MM.1S (cell line): ENCODE results near the gene PTK7.

Experiments used
- DNase-seq: peaks from one replicate; pipeline ENCODE4 v3.0.0-alpha.2; 2015
- H2AFZ ChIP-seq: fragments of 300-600 bp; sonication (generic); 2 replicates; pipeline ENCODE4 v1.6.0; 2016; ENCODE audit warnings: antibody characterized with exemption, low read length
- H3F3A ChIP-seq: fragments of 300-600 bp; sonication (generic); 2 replicates; pipeline ENCODE4 v1.6.1; 2016; ENCODE audit warnings: mild to moderate bottlenecking, antibody characterized with exemption, low read length, moderate library complexity, mixed read lengths; ENCODE audit not compliant: insufficient read depth
- H3K27ac ChIP-seq: fragments of 300-600 bp; sonication (generic); 2 replicates; pipeline ENCODE4 v1.5.1; 2016; ENCODE audit warnings: mild to moderate bottlenecking, low read length
- H3K27me3 ChIP-seq: fragments of 300-600 bp; sonication (generic); replicated peaks from 2 replicates; pipeline ENCODE4 v1.6.0; 2016; ENCODE audit warnings: low read length; ENCODE audit not compliant: insufficient read depth
- H3K36me3 ChIP-seq: fragments of 300-600 bp; sonication (generic); replicated peaks from 2 replicates; pipeline ENCODE4 v1.6.1; 2016; ENCODE audit warnings: mild to moderate bottlenecking, low read length, mixed read lengths; ENCODE audit not compliant: insufficient read depth
- H3K4me1 ChIP-seq: fragments of 300-600 bp; sonication (generic); 2 replicates; pipeline ENCODE4 v1.6.1; 2016; ENCODE audit warnings: low read length, mixed read lengths
- H3K4me2 ChIP-seq: fragments of 300-600 bp; sonication (generic); 2 replicates; pipeline ENCODE4 v1.6.0; 2016; ENCODE audit warnings: low read depth, low read length
- H3K4me3 ChIP-seq: fragments of 300-600 bp; sonication (generic); 2 replicates; pipeline ENCODE4 v1.5.1; 2016; ENCODE audit warnings: low read length, mixed read lengths
- H3K79me2 ChIP-seq: fragments of 300-600 bp; sonication (generic); 2 replicates; pipeline ENCODE4 v1.6.1; 2016; ENCODE audit warnings: mixed run types, low read length, mixed read lengths
- H3K9ac ChIP-seq: fragments of 300-600 bp; sonication (generic); 2 replicates; pipeline ENCODE4 v1.6.1; 2016; ENCODE audit warnings: low read length, mixed read lengths
- H3K9me2 ChIP-seq: fragments of 300-600 bp; sonication (generic); replicated peaks from 2 replicates; pipeline ENCODE4 v1.6.1; 2016; ENCODE audit warnings: mild to moderate bottlenecking, low read length, mixed read lengths; ENCODE audit not compliant: insufficient read depth
- H3K9me3 ChIP-seq: fragments of 300-600 bp; sonication (generic); replicated peaks from 2 replicates; pipeline ENCODE4 v1.6.1; 2016; ENCODE audit warnings: mild to moderate bottlenecking, low read length, mixed read lengths; ENCODE audit not compliant: insufficient read depth
- H4K20me1 ChIP-seq: fragments of 300-600 bp; sonication (generic); 2 replicates; pipeline ENCODE4 v1.6.1; 2016; ENCODE audit warnings: mild to moderate bottlenecking, low read length, moderate library complexity, mixed read lengths; ENCODE audit not compliant: insufficient read depth
- CTCF ChIP-seq: fragments of 300-600 bp; sonication (generic); IDR thresholded peaks from 2 replicates; pipeline ENCODE4 v1.5.1; 2016; ENCODE audit warnings: antibody characterized with exemption, low read length, mixed read lengths
- EZH2 ChIP-seq: fragments of 300-600 bp; sonication (generic); optimal IDR thresholded peaks from 2 replicates; pipeline ENCODE3; 2017; ENCODE audit warnings: low read depth, mild to moderate bottlenecking, antibody characterized with exemption, low read length, mixed read lengths
- EZH2phosphoT487 ChIP-seq: fragments of 300-600 bp; sonication (generic); IDR thresholded peaks from 2 replicates; pipeline ENCODE4 v1.6.1; 2018; ENCODE audit warnings: antibody characterized with exemption, low read length

Gene PTK7

GRCh38 chr6:43089874-43090558 is 13.9 kb downstream of the PTK7 start:
- no peak overlapping the region for H3K27ac ChIP-seq
- H3K36me3 ChIP-seq, result no peaks in the 10 kb centered on the region
- H3K4me2 ChIP-seq, result no peak overlapping the region
- H3K9me2 ChIP-seq, result no peaks in the 10 kb centered on the region
- no peak for DNase-seq
- no peak overlapping the region for H2AFZ ChIP-seq
- no peak overlapping the region for H3K9ac ChIP-seq
- H3K27me3 ChIP-seq, result no peaks in the 10 kb centered on the region
- H3F3A ChIP-seq, result no peaks in the 10 kb centered on the region
- H3K4me3 ChIP-seq, result no peak overlapping the region
- H3K4me1 ChIP-seq, result no peaks in the 10 kb centered on the region
- H3K9me3 ChIP-seq, result no peaks in the 10 kb centered on the region
- no peaks in the 10 kb centered on the region for H4K20me1 ChIP-seq
- no peaks in the 10 kb centered on the region for H3K79me2 ChIP-seq
- TF ChIP-seq CTCF, result no peak
- no peak for TF ChIP-seq EZH2
- no peak for TF ChIP-seq EZH2phosphoT487

GRCh38 chr6:43090559-43090956 is 14.4 kb downstream of the PTK7 start:
- no peaks in the 10 kb centered on the region for H3K79me2 ChIP-seq
- H3K27ac ChIP-seq, result no peak overlapping the region
- no peak overlapping the region for H3K4me3 ChIP-seq
- no peaks in the 10 kb centered on the region for H3K9me2 ChIP-seq
- H3K36me3 ChIP-seq, result no peaks in the 10 kb centered on the region
- no peak for TF ChIP-seq EZH2phosphoT487
- no peak for TF ChIP-seq CTCF
- no peak for TF ChIP-seq EZH2
- H3K27me3 ChIP-seq, result no peaks in the 10 kb centered on the region
- H4K20me1 ChIP-seq, result no peaks in the 10 kb centered on the region
- no peak for DNase-seq
- H2AFZ ChIP-seq, result no peak overlapping the region
- no peaks in the 10 kb centered on the region for H3K4me1 ChIP-seq
- H3K4me2 ChIP-seq, result no peak overlapping the region
- H3F3A ChIP-seq, result no peaks in the 10 kb centered on the region
- no peaks in the 10 kb centered on the region for H3K9me3 ChIP-seq
- no peak overlapping the region for H3K9ac ChIP-seq

DNA sequence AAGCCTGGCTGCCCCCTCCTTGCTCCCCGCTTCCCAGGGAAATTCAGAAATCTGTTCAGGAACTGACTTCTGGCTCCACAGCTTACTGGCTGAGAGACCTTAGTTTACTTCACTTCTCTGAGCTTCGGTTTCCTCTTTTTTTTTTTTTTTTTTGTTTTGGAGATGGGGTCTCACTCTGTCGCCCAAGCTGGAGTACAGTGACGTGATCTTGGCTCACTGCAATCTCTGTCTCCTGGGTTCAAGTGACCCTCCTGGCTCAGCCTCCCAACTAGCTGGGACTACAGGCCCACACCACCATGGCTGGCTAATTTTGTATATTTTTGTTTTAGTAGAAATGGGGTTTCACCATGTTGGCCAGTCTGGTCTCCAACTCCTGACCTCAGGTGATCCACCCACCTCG is 14.9 kb downstream of the PTK7 start:
- Histone ChIP-seq H3K4me1 (no peaks in the 10 kb centered on the region), H3K27ac (no peak overlapping the region), H3K27me3 (no peaks in the 10 kb centered on the region), H3K9ac (no peak overlapping the region), H3F3A (no peaks in the 10 kb centered on the region), H2AFZ (no peak overlapping the region), H3K9me3 (no peaks in the 10 kb centered on the region), H3K4me2 (no peak overlapping the region), H4K20me1 (no peaks in the 10 kb centered on the region), H3K9me2 (no peaks in the 10 kb centered on the region), H3K79me2 (no peaks in the 10 kb centered on the region), H3K4me3 (no peak overlapping the region), H3K36me3 (no peaks in the 10 kb centered on the region)
- DNase-seq, result no peak
- TF ChIP-seq EZH2phosphoT487 (no peak), CTCF (no peak), EZH2 (no peak)
